Measurements from ENCODE around the gene ZDHHC13. TPM values are rescaled to one million over a fixed set of nuclear protein-coding genes. Genes with fewer than 3 reads are reported as not detected.

ZDHHC13 gene
- total RNA-seq, 1 experiment from 2014 or later, result 20.9 TPM

DNA sequence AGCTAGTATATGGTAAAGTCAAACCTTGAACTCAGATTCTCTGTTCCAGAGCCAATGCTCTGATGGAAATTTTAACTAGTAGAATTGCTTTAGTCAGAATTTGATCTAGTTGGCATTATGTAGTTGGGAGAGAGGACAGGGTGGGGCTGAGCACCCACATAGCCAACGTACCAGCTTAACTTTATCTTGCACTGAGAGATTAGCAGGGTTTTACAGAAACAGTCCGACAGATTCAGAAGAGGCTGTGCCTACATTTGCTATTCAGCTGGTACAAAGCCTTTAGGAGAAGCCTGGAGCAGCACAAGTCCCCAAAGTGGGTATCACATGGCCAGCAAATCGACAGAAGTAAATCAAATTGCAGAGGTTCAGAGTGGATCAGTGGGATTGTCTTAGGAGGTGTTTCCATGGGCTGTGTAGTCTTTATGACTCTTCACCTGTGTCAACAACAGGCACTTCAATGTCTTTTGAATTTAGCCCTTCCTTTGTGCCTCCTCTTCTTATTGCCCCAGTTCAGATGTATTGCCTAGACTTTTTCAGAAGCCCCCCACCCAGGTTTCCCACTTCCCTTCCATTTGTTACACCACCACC, 92.1 kb downstream of the ZDHHC13 start (continued):
- TF ChIP-seq HMGXB4 (CRISPR knock-in tag; IDR thresholded peaks at IDR 0.05), result no peak
- no peak for TF ChIP-seq NR2C2 (CRISPR knock-in tag; IDR thresholded peaks at IDR 0.05)
- TF ChIP-seq IRF2 (CRISPR knock-in tag; IDR thresholded peaks at IDR 0.05; ENCODE audit: borderline replicate concordance, low read depth), result no peak
- TF ChIP-seq EMX1 (CRISPR knock-in tag; IDR thresholded peaks at IDR 0.05), result no peak
- no peak for TF ChIP-seq JUN (CRISPR knock-in tag; IDR thresholded peaks at IDR 0.05)

GRCh38 chr11:19209617-19210370, 92.8 kb downstream of the ZDHHC13 start:
- CTCF ChIA-PET, result no interaction called here
- no peaks in the 10 kb centered on the region; the same call in 1 of the 2 replicates for H3K27me3 Mint-ChIP-seq (ENCODE audit: low read depth)
- POLR2A ChIA-PET, result no interaction called here
- H3K27ac Mint-ChIP-seq, result no peak overlapping the region
- no peak for DNase-seq (ENCODE audit: low spot score)
- H3K36me3 Mint-ChIP-seq, result no peaks in the 10 kb centered on the region
- H3K4me3 Mint-ChIP-seq, result no peak overlapping the region
- no peaks in the 10 kb centered on the region for H3K9me3 Mint-ChIP-seq
- H3K4me1 Mint-ChIP-seq, result peaks cover 15% of the 10 kb centered on the region
- 0 out of 2 replicates have a peak, but pooled peaks have one; percentile 36 for ATAC-seq
- TF ChIP-seq FOXP4 (CRISPR knock-in tag; IDR thresholded peaks at IDR 0.05) (no peak), RELA (CRISPR knock-in tag; IDR thresholded peaks at IDR 0.05; ENCODE audit: borderline replicate concordance) (no peak), ZNF532 (CRISPR knock-in tag; IDR thresholded peaks at IDR 0.05; ENCODE audit: borderline replicate concordance) (no peak), OVOL2 (CRISPR knock-in tag; IDR thresholded peaks at IDR 0.05; ENCODE audit: borderline replicate concordance) (no peak), EMX1 (CRISPR knock-in tag; IDR thresholded peaks at IDR 0.05) (no peak), PREB (CRISPR knock-in tag; IDR thresholded peaks at IDR 0.05; ENCODE audit: borderline replicate concordance) (no peak), ATF2 (CRISPR knock-in tag; IDR thresholded peaks at IDR 0.05; ENCODE audit: borderline replicate concordance, low read depth) (no peak), SMAD3 (CRISPR knock-in tag; IDR thresholded peaks at IDR 0.05; ENCODE audit: borderline replicate concordance) (no peak), GRHL2 (CRISPR knock-in tag; IDR thresholded peaks at IDR 0.05; ENCODE audit: insufficient replicate concordance, severe bottlenecking) (no peak), AR (CRISPR knock-in tag; IDR thresholded peaks at IDR 0.05) (no peak), ZNF512 (CRISPR knock-in tag; IDR thresholded peaks at IDR 0.05; ENCODE audit: borderline replicate concordance) (no peak)
- TF ChIP-seq, protein P1, sequence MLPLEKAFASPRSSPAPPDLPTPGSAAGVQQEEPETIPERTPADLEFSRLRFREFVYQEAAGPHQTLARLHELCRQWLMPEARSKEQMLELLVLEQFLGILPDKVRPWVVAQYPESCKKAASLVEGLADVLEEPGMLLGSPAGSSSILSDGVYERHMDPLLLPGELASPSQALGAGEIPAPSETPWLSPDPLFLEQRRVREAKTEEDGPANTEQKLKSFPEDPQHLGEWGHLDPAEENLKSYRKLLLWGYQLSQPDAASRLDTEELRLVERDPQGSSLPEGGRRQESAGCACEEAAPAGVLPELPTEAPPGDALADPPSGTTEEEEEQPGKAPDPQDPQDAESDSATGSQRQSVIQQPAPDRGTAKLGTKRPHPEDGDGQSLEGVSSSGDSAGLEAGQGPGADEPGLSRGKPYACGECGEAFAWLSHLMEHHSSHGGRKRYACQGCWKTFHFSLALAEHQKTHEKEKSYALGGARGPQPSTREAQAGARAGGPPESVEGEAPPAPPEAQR (CRISPR knock-in tag; IDR thresholded peaks at IDR 0.05), result no peak

All from WTC11 (cell line).